IMR-90 (cell line): ENCODE data around the gene ARRB1. TPM values are rescaled to one million over a fixed set of nuclear protein-coding genes. Genes with fewer than 3 reads are reported as not detected.

ENCODE experiments used
- ATAC-seq: fragments of 200-7000 bp; cut with Tn5 transposase; 2 replicates; pipeline ENCODE4 v1.9.1; 2020; ENCODE audit warnings: low read depth, mild to moderate bottlenecking, moderate library complexity
- BruUV-seq: library from RNA; stranded (reverse); fragments of 400-500 nt; replicated peaks from 2 replicates; lab custom pipeline; 2021; lab: Mats Ljungman, UMichigan
- CTCF ChIA-PET: fragments of 300-600 bp; formaldehyde crosslinking; extraction: SDS; loops from one replicate; lab custom pipeline; 2021; ENCODE audit warnings: antibody characterized with exemption; lab: Yijun Ruan, JAX
- POLR2A ChIA-PET: fragments of 300-600 bp; sonication (Branson Sonifier 250); formaldehyde crosslinking; loops from one replicate; lab custom pipeline; 2022; ENCODE audit warnings: antibody characterized with exemption; ENCODE audit not compliant: unreplicated experiment; lab: Charles Lee
- DNase-seq: peaks from one replicate; pipeline ENCODE4 v3.0.0; 2013
- H2AFZ ChIP-seq: replicated peaks from 2 replicates; pipeline ENCODE3; 2013; ENCODE audit warnings: low read length, mild to moderate bottlenecking; ENCODE audit not compliant: poor library complexity
- H2AK5ac ChIP-seq: 2 replicates; pipeline ENCODE4 v1.6.1; 2013; ENCODE audit warnings: low read depth, low read length, inconsistent platforms
- H2AK9ac ChIP-seq: replicated peaks from 2 replicates; pipeline ENCODE3; 2013; ENCODE audit warnings: mild to moderate bottlenecking, low read depth, low read length, moderate library complexity; ENCODE audit not compliant: poor library complexity
- H2BK120ac ChIP-seq: 2 replicates; pipeline ENCODE4 v1.6.1; 2013; ENCODE audit warnings: low read depth, low read length, inconsistent platforms
- H2BK15ac ChIP-seq: 3 replicates; pipeline ENCODE4 v1.6.1; 2013; ENCODE audit warnings: low read depth, low read length, inconsistent platforms
- H2BK20ac ChIP-seq: 2 replicates; pipeline ENCODE4 v1.6.1; 2013; ENCODE audit warnings: low read depth, mild to moderate bottlenecking, inconsistent platforms, low read length, moderate library complexity
- H2BK5ac ChIP-seq: 2 replicates; pipeline ENCODE4 v1.6.1; 2013; ENCODE audit warnings: mild to moderate bottlenecking, low read depth, low read length, inconsistent platforms; ENCODE audit not compliant: poor library complexity, severe bottlenecking
- H3K14ac ChIP-seq: replicated peaks from 2 replicates; pipeline ENCODE4 v1.6.1; 2013; ENCODE audit warnings: low read depth, low read length, inconsistent platforms
- H3K18ac ChIP-seq: 2 replicates; pipeline ENCODE4 v1.6.1; 2013; ENCODE audit warnings: low read depth, low read length, control low read depth
- H3K23ac ChIP-seq: 2 replicates; pipeline ENCODE4 v1.6.1; 2013; ENCODE audit warnings: low read depth, low read length, inconsistent platforms
- H3K27ac ChIP-seq: 2 replicates; pipeline ENCODE4 v1.5.1; 2013; ENCODE audit warnings: mild to moderate bottlenecking, control low read depth, low read length; ENCODE audit not compliant: insufficient read depth
- H3K27me3 ChIP-seq: 2 replicates; pipeline ENCODE4 v1.6.1; 2013; ENCODE audit warnings: low read length; ENCODE audit not compliant: control insufficient read depth, insufficient read depth
- H3K36me3 ChIP-seq: 2 replicates; pipeline ENCODE4 v1.6.1; 2013; ENCODE audit warnings: low read length, mixed read lengths; ENCODE audit not compliant: control insufficient read depth, insufficient read depth
- H3K4ac ChIP-seq: 2 replicates; pipeline ENCODE4 v1.6.1; 2013; ENCODE audit warnings: low read depth, low read length, inconsistent platforms
- H3K4me1 ChIP-seq: 2 replicates; pipeline ENCODE4 v1.6.1; 2013; ENCODE audit warnings: low read length, mixed read lengths; ENCODE audit not compliant: control insufficient read depth, insufficient read depth
- H3K4me2 ChIP-seq: 2 replicates; pipeline ENCODE4 v1.6.1; 2013; ENCODE audit warnings: low read depth, mild to moderate bottlenecking, control low read depth, low read length, moderate library complexity
- H3K4me3 ChIP-seq: 2 replicates; pipeline ENCODE4 v1.5.1; 2013; ENCODE audit warnings: low read depth, mild to moderate bottlenecking, control low read depth, low read length, moderate library complexity; ENCODE audit not compliant: insufficient read depth
- H3K56ac ChIP-seq: 2 replicates; pipeline ENCODE4 v1.6.1; 2013; ENCODE audit warnings: low read length, inconsistent platforms; ENCODE audit not compliant: insufficient read depth; ENCODE audit errors: extremely low read depth
- H3K79me1 ChIP-seq, 2 experiments: 2 replicates each; pipeline ENCODE4 v1.6.1; 2013; ENCODE audit warnings: low read length in 2 of 2, inconsistent platforms in 1 of 2, low read depth in 1 of 2
- H3K9ac ChIP-seq: 2 replicates; pipeline ENCODE4 v1.6.1; 2013; ENCODE audit warnings: low read depth, low read length, control low read depth
- H3K9me1 ChIP-seq: 2 replicates; pipeline ENCODE4 v1.6.1; 2013; ENCODE audit warnings: low read length, inconsistent platforms; ENCODE audit not compliant: insufficient read depth
- H3K9me3 ChIP-seq: 2 replicates; pipeline ENCODE4 v1.6.1; 2013; ENCODE audit warnings: low read length; ENCODE audit not compliant: control insufficient read depth, insufficient read depth
- H4K20me1 ChIP-seq: 2 replicates; pipeline ENCODE4 v1.6.1; 2013; ENCODE audit warnings: low read length, inconsistent platforms; ENCODE audit not compliant: insufficient read depth
- H4K5ac ChIP-seq: 2 replicates; pipeline ENCODE4 v1.6.1; 2013; ENCODE audit warnings: mild to moderate bottlenecking, low read depth, low read length, control low read depth
- H4K8ac ChIP-seq, 2 experiments: 2 replicates each; pipeline ENCODE4 v1.6.1; 2013; ENCODE audit warnings: low read depth in 2 of 2, low read length in 2 of 2, control low read depth in 1 of 2, inconsistent platforms in 1 of 2
- H4K91ac ChIP-seq: 2 replicates; pipeline ENCODE4 v1.6.1; 2013; ENCODE audit warnings: low read depth, low read length, inconsistent platforms; ENCODE audit not compliant: insufficient read depth
- BHLHE40 ChIP-seq: fragments of 150-350 bp; IDR thresholded peaks from 2 replicates; pipeline ENCODE4 v1.6.1; 2016; ENCODE audit warnings: mild to moderate bottlenecking, low read depth, low read length
- CEBPB ChIP-seq: IDR thresholded peaks from 2 replicates; pipeline ENCODE4 v1.6.1; 2012; ENCODE audit warnings: low read depth, low read length, improper control_type of control experiment
- CHD1 ChIP-seq: IDR thresholded peaks from 2 replicates; pipeline ENCODE4 v1.6.1; 2012; ENCODE audit warnings: low read depth, low read length, improper control_type of control experiment
- CTCF ChIP-seq: conservative IDR thresholded peaks from 2 replicates; pipeline ENCODE4 v1.5.1; 2012; ENCODE audit warnings: mild to moderate bottlenecking, low read depth, low read length, improper control_type of control experiment
- MAFK ChIP-seq: IDR thresholded peaks from 2 replicates; pipeline ENCODE4 v1.6.1; 2012; ENCODE audit warnings: low read depth, low read length, improper control_type of control experiment
- MXI1 ChIP-seq: IDR thresholded peaks from 2 replicates; pipeline ENCODE4 v1.6.1; 2012; ENCODE audit warnings: low read depth, mild to moderate bottlenecking, low read length, moderate library complexity, borderline replicate concordance
- RAD21 ChIP-seq: IDR thresholded peaks from 2 replicates; pipeline ENCODE4 v1.6.1; 2012; ENCODE audit warnings: low read length, improper control_type of control experiment
- RCOR1 ChIP-seq: IDR thresholded peaks from 2 replicates; pipeline ENCODE4 v1.6.1; 2012; ENCODE audit warnings: mild to moderate bottlenecking, low read length, improper control_type of control experiment; ENCODE audit not compliant: insufficient replicate concordance
- RFX5 ChIP-seq: IDR thresholded peaks from 2 replicates; pipeline ENCODE4 v1.8.0; 2012; ENCODE audit warnings: low read depth, mild to moderate bottlenecking, low read length, moderate library complexity
- SMC3 ChIP-seq: fragments of 150-350 bp; IDR thresholded peaks from 2 replicates; pipeline ENCODE4 v1.6.1; 2016; ENCODE audit warnings: low read depth, mild to moderate bottlenecking, antibody characterized with exemption, low read length, moderate library complexity
- USF2 ChIP-seq: fragments of 150-350 bp; IDR thresholded peaks from 2 replicates; pipeline ENCODE4 v1.6.1; 2017; ENCODE audit warnings: mild to moderate bottlenecking, antibody characterized with exemption, low read length, low read depth
- WGBS, 2 experiments: methylation state at CpG; one replicate each; pipeline versions ENCODE4 v1.1.5 to v1.1.7; 2013; ENCODE audit warnings: missing lambda C conversion rate in 2 of 2; ENCODE audit not compliant: insufficient read length in 1 of 2; ENCODE audit errors: extremely low coverage in 2 of 2; 5-methylcytosine and 5-hydroxymethylcytosine counted together
- dilution Hi-C: fragments of 300-500 bp; cut with HindIII; formaldehyde crosslinking; loops from one replicate; pipeline ENCODE4 v1.14.3; 2018; ENCODE audit warnings: low sequenced_read_pairs; ENCODE audit not compliant: unreplicated experiment
- in situ Hi-C: fragments of 300-500 bp; cut with MboI; formaldehyde crosslinking; loops from 3 replicates; pipeline ENCODE4 v1.14.3; 2019; ENCODE audit warnings: low sequenced_read_pairs, inconsistent platforms, mixed read lengths
- intact Hi-C: fragments of 100-400 bp; cut with micrococcal nuclease; formaldehyde crosslinking; loops from 2 replicates; pipeline ENCODE4 v1.10.0; 2022
- polyA plus RNA-seq, 3 experiments: library from polyadenylated mRNA; depleted of rRNA; stranded (reverse); fragments of >200 nt; gene quantifications; 2 replicates each; pipeline ENCODE4 v1.2.3, GENCODE V29; 2012; ENCODE audit warnings: low replicate concordance in 1 of 3
- total RNA-seq: library from RNA; depleted of rRNA; stranded (reverse); fragments of >200 nt; gene quantifications from 2 replicates; pipeline ENCODE4 v1.2.3, GENCODE V29; 2012
- TF ChIP-seq, protein P1 (sequence below): fragments of 150-350 bp; IDR thresholded peaks from 2 replicates; pipeline ENCODE4 v1.6.1; 2016; ENCODE audit warnings: low read depth, mild to moderate bottlenecking, low read length, moderate library complexity, borderline replicate concordance

Gene ARRB1
- total and polyA plus RNA-seq, 2 of the 4 experiments (the other 2 are of a cell fraction): 11.0 to 17.4 TPM

DNA sequence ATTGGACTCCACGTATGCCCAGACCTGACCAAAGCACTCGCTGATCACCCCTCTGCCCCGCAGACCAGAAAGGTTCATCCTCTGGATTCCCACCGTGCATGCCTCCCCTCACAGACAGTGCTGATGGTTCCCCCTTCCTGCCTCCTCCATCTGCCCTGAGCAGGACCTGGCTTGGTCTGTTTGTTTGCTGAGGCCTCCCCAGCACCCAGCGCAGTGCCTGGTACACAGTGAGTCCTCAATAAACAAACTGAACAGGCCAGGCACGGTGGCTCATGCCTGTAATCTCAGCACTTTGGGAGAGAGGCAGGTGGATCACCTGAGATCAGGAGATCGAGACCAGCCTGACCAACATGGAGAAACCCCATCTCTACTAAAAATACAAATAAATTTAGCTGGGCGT, 24.2 kb upstream of the ARRB1 start:
- Histone ChIP-seq H3K9me1 (no peaks in the 10 kb centered on the region), H3K4me3 (no peak overlapping the region), H3K9me3 (no peaks in the 10 kb centered on the region), H2AK5ac (no peak overlapping the region), H2AFZ (no peak overlapping the region), H4K8ac (no peak overlapping the region), H3K4me2 (no peak overlapping the region), H2AK9ac (no peak overlapping the region), H2BK5ac (no peak overlapping the region), H4K5ac (no peak overlapping the region), H2BK20ac (no peak overlapping the region), H3K56ac (no peak overlapping the region), H3K4ac (no peak overlapping the region), H2BK15ac (no peak overlapping the region), H3K23ac (no peak overlapping the region), H3K4me1 (peaks cover 6% of the 10 kb centered on the region; the same call in 1 of the 2 replicates), H4K91ac (no peak overlapping the region), H3K36me3 (no peaks in the 10 kb centered on the region), H3K9ac (no peak overlapping the region), H3K27ac (no peak overlapping the region), H3K27me3 (peaks cover 6% of the 10 kb centered on the region), H4K20me1 (no peaks in the 10 kb centered on the region), H2BK120ac (no peak overlapping the region), H3K79me1 (no peaks in the 10 kb centered on the region), H3K14ac (no peak overlapping the region), H3K18ac (no peak overlapping the region)
- ChIA-PET POLR2A (no interaction called here), CTCF (interaction anchor here (0.7 kb wide), 1 partner anchor 96 kb away, joined by 3 read pairs; no protein-coding TSS in a partner anchor)
- WGBS, 2 experiments: 90% methylated on average over 5 of the region's 8 CpGs; no CpG with 5 or more reads in 1 of the 2 experiments
- in situ Hi-C loops (no loop called here), intact Hi-C loops (no loop called here), dilution Hi-C loops (no loop called here)
- DNase-seq (no peak), ATAC-seq (no peak)
- BruUV-seq: no TSS peak
- no peak for TF ChIP-seq CEBPB
- TF ChIP-seq MAFK: no peak
- TF ChIP-seq, protein P1, sequence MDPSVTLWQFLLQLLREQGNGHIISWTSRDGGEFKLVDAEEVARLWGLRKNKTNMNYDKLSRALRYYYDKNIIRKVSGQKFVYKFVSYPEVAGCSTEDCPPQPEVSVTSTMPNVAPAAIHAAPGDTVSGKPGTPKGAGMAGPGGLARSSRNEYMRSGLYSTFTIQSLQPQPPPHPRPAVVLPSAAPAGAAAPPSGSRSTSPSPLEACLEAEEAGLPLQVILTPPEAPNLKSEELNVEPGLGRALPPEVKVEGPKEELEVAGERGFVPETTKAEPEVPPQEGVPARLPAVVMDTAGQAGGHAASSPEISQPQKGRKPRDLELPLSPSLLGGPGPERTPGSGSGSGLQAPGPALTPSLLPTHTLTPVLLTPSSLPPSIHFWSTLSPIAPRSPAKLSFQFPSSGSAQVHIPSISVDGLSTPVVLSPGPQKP: no peak
- TF ChIP-seq MXI1: no peak
- TF ChIP-seq RFX5: no peak
- no peak for TF ChIP-seq RAD21
- TF ChIP-seq BHLHE40: no peak
- TF ChIP-seq RCOR1: no peak
- no peak for TF ChIP-seq CTCF
- no peak for TF ChIP-seq CHD1
- TF ChIP-seq USF2: no peak
- no peak for TF ChIP-seq SMC3
